Measurements from ENCODE around the gene GAL3ST2.

DNA sequence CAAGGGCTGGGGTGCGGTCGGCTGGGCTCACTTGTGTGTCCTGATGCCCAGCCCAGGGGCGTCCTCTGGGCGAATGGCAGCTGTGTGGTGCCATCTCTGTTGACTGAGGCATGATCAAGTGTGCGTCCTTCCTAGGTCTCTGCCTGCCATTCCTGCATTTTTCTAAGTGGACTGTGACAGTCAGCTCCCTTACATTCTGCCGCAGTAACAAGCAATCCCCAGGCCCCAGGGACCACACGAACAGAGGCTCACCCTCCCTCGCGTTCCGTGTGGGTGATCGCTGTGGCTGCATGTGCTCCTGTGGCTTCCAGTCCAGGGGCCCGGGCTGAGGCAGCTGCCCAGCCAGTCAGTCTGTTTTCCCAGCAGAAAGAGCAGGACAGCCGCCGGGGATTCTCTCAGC is 24.4 kb upstream of the GAL3ST2 start:
- TF ChIP-seq GATA2 (IDR thresholded peaks at IDR 0.05; ENCODE audit: low read depth, low read length): no peak
- no peak for TF ChIP-seq GATA3 (IDR thresholded peaks at IDR 0.05; ENCODE audit: low read depth, low read length)

Measured in SH-SY5Y (cell line).